Adrenal gland (tissue), 5 donors: ENCODE measurements around the gene ST6GALNAC6.
A peak's percentile ranks its signal among the peaks of the same experiment; 100 is the strongest.

Experiments
- CTCF ChIP-seq, 6 experiments: fragments of 450-650 bp in 4 of 6; fragments of 200-600 bp in 2 of 6; sonication (generic) in 1 of 6; IDR thresholded peaks; 1 replicate in 5 of 6; 2 replicates in 1 of 6; pipeline versions ENCODE4 v1.5.1 to v1.8.0; 2016 to 2021; ENCODE audit warnings: antibody characterized with exemption in 6 of 6, mild to moderate bottlenecking in 2 of 6, moderate library complexity in 1 of 6
- POLR2A ChIP-seq, 2 donors: fragments of 450-650 bp; IDR thresholded peaks; one replicate each; pipeline ENCODE4 v1.6.1; 2017; ENCODE audit warnings: antibody characterized with exemption in 2 of 2, mild to moderate bottlenecking in 2 of 2, moderate library complexity in 1 of 2
- donor health status: DM: no; HTN: no; CAD: no.

- TF ChIP-seq CTCF (IDR thresholded peaks at IDR 0.05) (peak; percentile 92 to 97 (median 95)), POLR2A (IDR thresholded peaks at IDR 0.05) (no peak)
Measured at GRCh38 chr9:127921557-127922120, 22.2 kb upstream of the ST6GALNAC6 start.
